Measurements from ENCODE around the gene YTHDF1.

YTHDF1 gene

GRCh38 chr20:63178889-63179686 lies 36.8 kb downstream of the YTHDF1 start (continued):
- TF ChIP-seq, protein P1, sequence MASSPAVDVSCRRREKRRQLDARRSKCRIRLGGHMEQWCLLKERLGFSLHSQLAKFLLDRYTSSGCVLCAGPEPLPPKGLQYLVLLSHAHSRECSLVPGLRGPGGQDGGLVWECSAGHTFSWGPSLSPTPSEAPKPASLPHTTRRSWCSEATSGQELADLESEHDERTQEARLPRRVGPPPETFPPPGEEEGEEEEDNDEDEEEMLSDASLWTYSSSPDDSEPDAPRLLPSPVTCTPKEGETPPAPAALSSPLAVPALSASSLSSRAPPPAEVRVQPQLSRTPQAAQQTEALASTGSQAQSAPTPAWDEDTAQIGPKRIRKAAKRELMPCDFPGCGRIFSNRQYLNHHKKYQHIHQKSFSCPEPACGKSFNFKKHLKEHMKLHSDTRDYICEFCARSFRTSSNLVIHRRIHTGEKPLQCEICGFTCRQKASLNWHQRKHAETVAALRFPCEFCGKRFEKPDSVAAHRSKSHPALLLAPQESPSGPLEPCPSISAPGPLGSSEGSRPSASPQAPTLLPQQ (tag by site-specific recombination; IDR thresholded peaks at IDR 0.05): peak; percentile 56
- TF ChIP-seq ZEB2 (tag by site-specific recombination; IDR thresholded peaks at IDR 0.05) (peak; percentile 63; the same call in 1 of the 2 replicates), MZF1 (tag by site-specific recombination; IDR thresholded peaks at IDR 0.05; ENCODE audit: borderline replicate concordance) (no peak), SP7 (tag by site-specific recombination; IDR thresholded peaks at IDR 0.05) (peak; percentile 61; the same call in 1 of the 2 replicates), ZNF211 (tag by site-specific recombination; IDR thresholded peaks at IDR 0.05; ENCODE audit: low read depth) (no peak), ZFP69B (tag by site-specific recombination; IDR thresholded peaks at IDR 0.05) (0 out of 2 replicates have a peak, but pooled peaks have one; percentile 28), ZNF629 (tag by site-specific recombination; IDR thresholded peaks at IDR 0.05) (no peak), ZNF19 (tag by site-specific recombination; IDR thresholded peaks at IDR 0.05; ENCODE audit: low read depth) (no peak), ZBTB8A (tag by site-specific recombination; IDR thresholded peaks at IDR 0.05) (peak; percentile 87), ZNF404 (tag by site-specific recombination; IDR thresholded peaks at IDR 0.05) (no peak), ZFHX2 (tag by site-specific recombination; conservative IDR thresholded peaks at IDR 0.05) (peak; percentile 98), ZNF645 (tag by site-specific recombination; IDR thresholded peaks at IDR 0.05) (no peak), ZBTB26 (tag by site-specific recombination; optimal IDR thresholded peaks at IDR 0.05) (peak; percentile 46), ZNF121 (tag by site-specific recombination; IDR thresholded peaks at IDR 0.05) (no peak), REST (tag by site-specific recombination; IDR thresholded peaks at IDR 0.05) (peak; percentile 62; the same call in 1 of the 2 replicates), SETDB1 (IDR thresholded peaks at IDR 0.05; ENCODE audit: insufficient read length, low read length) (no peak)
- TF ChIP-seq, protein P2, sequence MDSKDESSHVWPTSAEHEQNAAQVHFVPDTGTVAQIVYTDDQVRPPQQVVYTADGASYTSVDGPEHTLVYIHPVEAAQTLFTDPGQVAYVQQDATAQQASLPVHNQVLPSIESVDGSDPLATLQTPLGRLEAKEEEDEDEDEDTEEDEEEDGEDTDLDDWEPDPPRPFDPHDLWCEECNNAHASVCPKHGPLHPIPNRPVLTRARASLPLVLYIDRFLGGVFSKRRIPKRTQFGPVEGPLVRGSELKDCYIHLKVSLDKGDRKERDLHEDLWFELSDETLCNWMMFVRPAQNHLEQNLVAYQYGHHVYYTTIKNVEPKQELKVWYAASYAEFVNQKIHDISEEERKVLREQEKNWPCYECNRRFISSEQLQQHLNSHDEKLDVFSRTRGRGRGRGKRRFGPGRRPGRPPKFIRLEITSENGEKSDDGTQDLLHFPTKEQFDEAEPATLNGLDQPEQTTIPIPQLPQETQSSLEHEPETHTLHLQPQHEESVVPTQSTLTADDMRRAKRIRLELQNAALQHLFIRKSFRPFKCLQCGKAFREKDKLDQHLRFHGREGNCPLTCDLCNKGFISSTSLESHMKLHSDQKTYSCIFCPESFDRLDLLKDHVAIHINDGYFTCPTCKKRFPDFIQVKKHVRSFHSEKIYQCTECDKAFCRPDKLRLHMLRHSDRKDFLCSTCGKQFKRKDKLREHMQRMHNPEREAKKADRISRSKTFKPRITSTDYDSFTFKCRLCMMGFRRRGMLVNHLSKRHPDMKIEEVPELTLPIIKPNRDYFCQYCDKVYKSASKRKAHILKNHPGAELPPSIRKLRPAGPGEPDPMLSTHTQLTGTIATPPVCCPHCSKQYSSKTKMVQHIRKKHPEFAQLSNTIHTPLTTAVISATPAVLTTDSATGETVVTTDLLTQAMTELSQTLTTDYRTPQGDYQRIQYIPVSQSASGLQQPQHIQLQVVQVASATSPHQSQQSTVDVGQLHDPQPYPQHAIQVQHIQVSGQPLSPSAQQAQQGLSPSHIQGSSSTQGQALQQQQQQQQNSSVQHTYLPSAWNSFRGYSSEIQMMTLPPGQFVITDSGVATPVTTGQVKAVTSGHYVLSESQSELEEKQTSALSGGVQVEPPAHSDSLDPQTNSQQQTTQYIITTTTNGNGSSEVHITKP (tag by site-specific recombination; IDR thresholded peaks at IDR 0.05): peak; percentile 66
- TF ChIP-seq, protein P3, sequence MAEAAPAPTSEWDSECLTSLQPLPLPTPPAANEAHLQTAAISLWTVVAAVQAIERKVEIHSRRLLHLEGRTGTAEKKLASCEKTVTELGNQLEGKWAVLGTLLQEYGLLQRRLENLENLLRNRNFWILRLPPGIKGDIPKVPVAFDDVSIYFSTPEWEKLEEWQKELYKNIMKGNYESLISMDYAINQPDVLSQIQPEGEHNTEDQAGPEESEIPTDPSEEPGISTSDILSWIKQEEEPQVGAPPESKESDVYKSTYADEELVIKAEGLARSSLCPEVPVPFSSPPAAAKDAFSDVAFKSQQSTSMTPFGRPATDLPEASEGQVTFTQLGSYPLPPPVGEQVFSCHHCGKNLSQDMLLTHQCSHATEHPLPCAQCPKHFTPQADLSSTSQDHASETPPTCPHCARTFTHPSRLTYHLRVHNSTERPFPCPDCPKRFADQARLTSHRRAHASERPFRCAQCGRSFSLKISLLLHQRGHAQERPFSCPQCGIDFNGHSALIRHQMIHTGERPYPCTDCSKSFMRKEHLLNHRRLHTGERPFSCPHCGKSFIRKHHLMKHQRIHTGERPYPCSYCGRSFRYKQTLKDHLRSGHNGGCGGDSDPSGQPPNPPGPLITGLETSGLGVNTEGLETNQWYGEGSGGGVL (tag by site-specific recombination; IDR thresholded peaks at IDR 0.05): peak; percentile 45; the same call in 1 of the 2 replicates
- TF ChIP-seq, protein P4, sequence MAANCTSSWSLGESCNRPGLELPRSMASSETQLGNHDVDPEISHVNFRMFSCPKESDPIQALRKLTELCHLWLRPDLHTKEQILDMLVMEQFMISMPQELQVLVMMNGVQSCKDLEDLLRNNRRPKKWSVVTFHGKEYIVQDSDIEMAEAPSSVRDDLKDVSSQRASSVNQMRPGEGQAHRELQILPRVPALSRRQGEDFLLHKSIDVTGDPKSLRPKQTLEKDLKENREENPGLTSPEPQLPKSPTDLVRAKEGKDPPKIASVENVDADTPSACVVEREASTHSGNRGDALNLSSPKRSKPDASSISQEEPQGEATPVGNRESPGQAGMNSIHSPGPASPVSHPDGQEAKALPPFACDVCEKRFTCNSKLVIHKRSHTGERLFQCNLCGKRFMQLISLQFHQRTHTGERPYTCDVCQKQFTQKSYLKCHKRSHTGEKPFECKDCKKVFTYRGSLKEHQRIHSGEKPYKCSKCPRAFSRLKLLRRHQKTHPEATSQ (tag by site-specific recombination; IDR thresholded peaks at IDR 0.05): no peak
- TF ChIP-seq, protein P5, sequence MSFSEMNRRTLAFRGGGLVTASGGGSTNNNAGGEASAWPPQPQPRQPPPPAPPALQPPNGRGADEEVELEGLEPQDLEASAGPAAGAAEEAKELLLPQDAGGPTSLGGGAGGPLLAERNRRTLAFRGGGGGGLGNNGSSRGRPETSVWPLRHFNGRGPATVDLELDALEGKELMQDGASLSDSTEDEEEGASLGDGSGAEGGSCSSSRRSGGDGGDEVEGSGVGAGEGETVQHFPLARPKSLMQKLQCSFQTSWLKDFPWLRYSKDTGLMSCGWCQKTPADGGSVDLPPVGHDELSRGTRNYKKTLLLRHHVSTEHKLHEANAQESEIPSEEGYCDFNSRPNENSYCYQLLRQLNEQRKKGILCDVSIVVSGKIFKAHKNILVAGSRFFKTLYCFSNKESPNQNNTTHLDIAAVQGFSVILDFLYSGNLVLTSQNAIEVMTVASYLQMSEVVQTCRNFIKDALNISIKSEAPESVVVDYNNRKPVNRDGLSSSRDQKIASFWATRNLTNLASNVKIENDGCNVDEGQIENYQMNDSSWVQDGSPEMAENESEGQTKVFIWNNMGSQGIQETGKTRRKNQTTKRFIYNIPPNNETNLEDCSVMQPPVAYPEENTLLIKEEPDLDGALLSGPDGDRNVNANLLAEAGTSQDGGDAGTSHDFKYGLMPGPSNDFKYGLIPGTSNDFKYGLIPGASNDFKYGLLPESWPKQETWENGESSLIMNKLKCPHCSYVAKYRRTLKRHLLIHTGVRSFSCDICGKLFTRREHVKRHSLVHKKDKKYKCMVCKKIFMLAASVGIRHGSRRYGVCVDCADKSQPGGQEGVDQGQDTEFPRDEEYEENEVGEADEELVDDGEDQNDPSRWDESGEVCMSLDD (tag by site-specific recombination; IDR thresholded peaks at IDR 0.05): no peak; the same call in none of the 2 replicates
